HepG2 (cell line): Measurements from ENCODE around the gene NHERF2. TPM values are rescaled to one million over a fixed set of nuclear protein-coding genes. Genes with fewer than 3 reads are reported as not detected.

Source experiments
- ATAC-seq: fragments of 200-7000 bp; cut with Tn5 transposase; 3 replicates; pipeline ENCODE4 v1.9.1; 2020; ENCODE audit warnings: mild to moderate bottlenecking, moderate library complexity
- BruUV-seq: library from RNA; stranded (reverse); fragments of 400-500 nt; replicated peaks from 2 replicates; lab custom pipeline; 2021; lab: Mats Ljungman, UMichigan
- CTCF ChIA-PET: fragments of 300-600 bp; formaldehyde crosslinking; extraction: SDS; loops from one replicate; lab custom pipeline; 2021; ENCODE audit warnings: low total read pairs, inconsistent platforms, low intra/inter-chr PET ratio; lab: Yijun Ruan, JAX
- POLR2A ChIA-PET: fragments of 350-600 bp; sonication (Branson Sonifier 250); formaldehyde crosslinking; loops from one replicate; lab custom pipeline; 2020; ENCODE audit warnings: antibody characterized with exemption, inconsistent platforms; lab: Yijun Ruan, JAX
- DNase-seq: peaks from one replicate; pipeline ENCODE4 v3.0.0-alpha.2; 2015; ENCODE audit warnings: low spot score
- FAIRE-seq: peaks from 3 replicates; lab custom pipeline; 2011; peaks lifted over from hg19 to GRCh38; lab: Jason Lieb, UNC
- H2AFZ ChIP-seq: one replicate; pipeline ENCODE4 v1.6.1; 2011; ENCODE audit warnings: low read length, inconsistent platforms
- H3K27ac ChIP-seq: fragments of 300-600 bp; 3 replicates; pipeline ENCODE4 v1.8.0; 2011; ENCODE audit warnings: mixed run types, mild to moderate bottlenecking, mixed read lengths, low read length, inconsistent platforms; ENCODE audit not compliant: insufficient read depth; ENCODE audit errors: extremely low read length
- H3K27me3 ChIP-seq, 2 experiments: fragments of 200-600 bp in 1 of 2; 2 replicates in 1 of 2; 3 replicates in 1 of 2; pipeline versions ENCODE4 v1.6.0 to v1.8.0; 2011; ENCODE audit warnings: low read length in 2 of 2, mild to moderate bottlenecking in 2 of 2, moderate library complexity in 2 of 2, inconsistent platforms in 1 of 2; ENCODE audit not compliant: insufficient read depth in 2 of 2, control insufficient read depth in 1 of 2
- H3K36me3 ChIP-seq, 2 experiments: fragments of 200-600 bp in 1 of 2; replicated peaks in 1 of 2; 2 replicates in 1 of 2; 3 replicates in 1 of 2; pipeline versions ENCODE4 v1.5.1 to v1.8.0; 2011; ENCODE audit warnings: low read length in 2 of 2, inconsistent platforms in 1 of 2; ENCODE audit not compliant: insufficient read depth in 2 of 2, control insufficient read depth in 1 of 2
- H3K4me1 ChIP-seq: 2 replicates; pipeline ENCODE4 v1.5.1; 2012; ENCODE audit warnings: low read length, inconsistent platforms; ENCODE audit not compliant: insufficient read depth
- H3K4me2 ChIP-seq: 2 replicates; pipeline ENCODE4 v1.6.0; 2011; ENCODE audit warnings: low read depth, low read length, inconsistent platforms
- H3K4me3 ChIP-seq, 3 experiments: fragments of 200-600 bp in 1 of 3; sonication (generic), shearing (Covaris generic) in 1 of 3; replicated peaks in 1 of 3; 2 replicates each; pipeline ENCODE4 v1.5.1; 2011 to 2016; ENCODE audit warnings: low read length in 3 of 3, inconsistent platforms in 2 of 3, low read depth in 2 of 3, mild to moderate bottlenecking in 2 of 3, control low read depth in 1 of 3, mixed read lengths in 1 of 3; ENCODE audit not compliant: insufficient read depth in 1 of 3
- H3K79me2 ChIP-seq: one replicate; pipeline ENCODE4 v1.6.1; 2011; ENCODE audit warnings: low read length, inconsistent platforms; ENCODE audit not compliant: insufficient read depth
- H3K9ac ChIP-seq: 2 replicates; pipeline ENCODE4 v1.6.0; 2011; ENCODE audit warnings: mild to moderate bottlenecking, low read depth, low read length, inconsistent platforms; ENCODE audit not compliant: insufficient read depth
- H3K9me3 ChIP-seq: 2 replicates; pipeline ENCODE4 v1.5.1; 2012; ENCODE audit warnings: mild to moderate bottlenecking, low read length
- H4K20me1 ChIP-seq: 2 replicates; pipeline ENCODE4 v1.6.0; 2011; ENCODE audit warnings: inconsistent platforms, mild to moderate bottlenecking, low read length, moderate library complexity; ENCODE audit not compliant: insufficient read depth
- CTCF ChIP-seq: sonication (generic); formaldehyde crosslinking; IDR thresholded peaks from 2 replicates; pipeline ENCODE4 v1.5.0; 2020; ENCODE audit warnings: mild to moderate bottlenecking, missing genetic modification reagents, moderate library complexity
- DBP ChIP-seq: sonication (generic); formaldehyde crosslinking; IDR thresholded peaks from 2 replicates; pipeline ENCODE4 v1.4.0; 2020; ENCODE audit warnings: missing genetic modification reagents; ENCODE audit errors: not compliant biosample characterization
- DMTF1 ChIP-seq: sonication (generic); formaldehyde crosslinking; IDR thresholded peaks from 2 replicates; pipeline ENCODE4 v1.4.0; 2020; ENCODE audit warnings: mild to moderate bottlenecking, missing genetic modification reagents
- FOXO1 ChIP-seq: sonication (generic); formaldehyde crosslinking; IDR thresholded peaks from 2 replicates; pipeline ENCODE4 v1.4.0; 2020; ENCODE audit warnings: missing genetic modification reagents
- KAT8 ChIP-seq: IDR thresholded peaks from 2 replicates; pipeline ENCODE4 v1.6.1; 2016; ENCODE audit warnings: missing genetic modification reagents, missing compliant biosample characterization
- MAFF ChIP-seq: IDR thresholded peaks from 2 replicates; pipeline ENCODE4 v1.6.1; 2011; ENCODE audit warnings: low read depth, low read length, improper control_type of control experiment
- MED8 ChIP-seq: sonication (generic); formaldehyde crosslinking; IDR thresholded peaks from 2 replicates; pipeline ENCODE4 v1.8.1; 2023; ENCODE audit warnings: mild to moderate bottlenecking, missing genetic modification reagents; ENCODE audit not compliant: insufficient replicate concordance
- MLX ChIP-seq: IDR thresholded peaks from 2 replicates; pipeline ENCODE4 v1.6.1; 2016
- PCBP1 ChIP-seq: fragments of 200-400 bp; formaldehyde crosslinking; IDR thresholded peaks from 2 replicates; pipeline ENCODE4 v1.6.1; 2017; ENCODE audit warnings: mild to moderate bottlenecking, low read depth, low read length, borderline replicate concordance
- PITX1 ChIP-seq: sonication (generic); formaldehyde crosslinking; IDR thresholded peaks from 2 replicates; pipeline ENCODE4 v1.5.1; 2020; ENCODE audit warnings: mild to moderate bottlenecking, missing genetic modification reagents
- SNAPC5 ChIP-seq: sonication (generic); formaldehyde crosslinking; IDR thresholded peaks from 2 replicates; pipeline ENCODE4 v1.8.1; 2023; ENCODE audit warnings: mild to moderate bottlenecking, missing genetic modification reagents, borderline replicate concordance
- ZBTB38 ChIP-seq: sonication (generic); formaldehyde crosslinking; IDR thresholded peaks from 2 replicates; pipeline ENCODE4 v1.5.1; 2020; ENCODE audit warnings: mild to moderate bottlenecking, missing genetic modification reagents
- ZNF282 ChIP-seq: fragments of 450-650 bp; IDR thresholded peaks from 2 replicates; pipeline ENCODE4 v1.6.1; 2018; ENCODE audit not compliant: partially characterized antibody
- ZNF350 ChIP-seq: sonication (generic); formaldehyde crosslinking; IDR thresholded peaks from 2 replicates; pipeline ENCODE4 v1.4.0; 2020; ENCODE audit warnings: mild to moderate bottlenecking, low read depth, missing genetic modification reagents, borderline replicate concordance
- ZNF614 ChIP-seq: IDR thresholded peaks from 2 replicates; pipeline ENCODE4 v1.6.1; 2018; ENCODE audit warnings: missing biosample characterization, missing genetic modification reagents, inconsistent platforms, borderline replicate concordance
- ZNF710 ChIP-seq: sonication (generic); formaldehyde crosslinking; IDR thresholded peaks from 2 replicates; pipeline ENCODE4 v1.5.0; 2020; ENCODE audit warnings: mild to moderate bottlenecking, missing genetic modification reagents, borderline replicate concordance
- WGBS: methylation state at CpG from one replicate; pipeline ENCODE4 v1.1.6; 2017; ENCODE audit warnings: low lambda C conversion rate; 5-methylcytosine and 5-hydroxymethylcytosine counted together
- in situ Hi-C: cut with HindIII; loops from 2 replicates; pipeline ENCODE4 v1.10.0; 2017; ENCODE audit warnings: low pct_unique_long_range_greater_than_20kb; ENCODE audit not compliant: extremely low pct_ligation_motif_present
- intact Hi-C: fragments of 100-400 bp; cut with micrococcal nuclease; formaldehyde crosslinking; loops from one replicate; pipeline ENCODE4 v1.10.0; 2022; ENCODE audit not compliant: unreplicated experiment
- polyA plus RNA-seq, 8 experiments: library from polyadenylated mRNA; depleted of rRNA in 3 of 8; stranded (reverse) in 7 of 8; unstranded in 1 of 8; fragments of >200 nt; fragmentation: Illumina TruSeq in 4 of 8; extraction: Trizol in 4 of 8; gene quantifications; 2 replicates each; pipeline versions ENCODE4 v1.2.1 to v1.2.3, GENCODE V29; 2011 to 2016; ENCODE audit warnings: low read depth in 4 of 8, missing spikeins in 1 of 8, mixed read lengths in 1 of 8; ENCODE audit not compliant: insufficient read depth in 1 of 8
- total RNA-seq, 5 experiments: library from RNA; depleted of rRNA; stranded (reverse); fragments of >200 nt; fragmentation: Illumina TruSeq; extraction: Trizol; gene quantifications; 2 replicates each; pipeline ENCODE4 v1.2.3, GENCODE V29; 2016; ENCODE audit warnings: low read depth in 1 of 5

NHERF2 gene
- total and polyA plus RNA-seq, 2 of the 13 experiments (the other 11 are each of a cell fraction or from before 2014, with no cell fraction given) = 23.7 to 39.3 TPM

GRCh38 chr16:2008009-2008526 lies 18.6 kb upstream of the NHERF2 start:
- ChIA-PET CTCF (interaction anchor here (1.4 kb wide), 1 partner anchor 133 kb away, joined by 4 read pairs; no protein-coding TSS in a partner anchor), POLR2A (interaction anchor here (1.0 to 2.1 kb wide), 15 partner anchors 8 to 242 kb away, joined by 3 to 16 read pairs (median 5); partner anchors contain the start of genes GFER, NHERF2, RPS2 and TRAF7)
- TSS peak; percentile 80 for BruUV-seq
- FAIRE-seq (no peak), ATAC-seq (no peak), DNase-seq (no peak)
- Histone ChIP-seq H4K20me1 (peaks cover 18% of the 10 kb centered on the region; the same call in 1 of the 2 replicates), H3K4me2 (peak overlapping the region; percentile 83), H3K4me1 (peaks cover 67% of the 10 kb centered on the region), H2AFZ (no peak overlapping the region), H3K27me3 (no peaks in the 10 kb centered on the region), H3K9me3 (no peaks in the 10 kb centered on the region), H3K4me3 (peak overlapping the region; percentile 76 to 81 (median 79)), H3K79me2 (peaks cover 52% of the 10 kb centered on the region), H3K27ac (no peak overlapping the region), H3K36me3 (peaks cover 3 to 4% of the 10 kb centered on the region in 2 experiments; a peak in 2 of 5 replicates), H3K9ac (peak overlapping the region; percentile 93)
- WGBS = 51% methylated on average over 12 of the region's 15 CpGs
- intact Hi-C loops (no loop called here), in situ Hi-C loops (no loop called here)
- TF ChIP-seq CTCF (CRISPR knock-in tag) (no peak), SNAPC5 (CRISPR knock-in tag) (no peak), ZBTB38 (CRISPR knock-in tag) (0 out of 2 replicates have a peak, but pooled peaks have one; percentile 17), MLX (no peak), ZNF710 (no peak), MAFF (no peak), KAT8 (no peak), MED8 (CRISPR knock-in tag) (no peak), DBP (CRISPR knock-in tag) (no peak), DMTF1 (CRISPR knock-in tag) (no peak), ZNF614 (no peak), PITX1 (CRISPR knock-in tag) (0 out of 2 replicates have a peak, but pooled peaks have one; percentile 4), ZNF282 (no peak), ZNF350 (CRISPR knock-in tag) (0 out of 2 replicates have a peak, but pooled peaks have one; percentile 19), PCBP1 (no peak), FOXO1 (CRISPR knock-in tag) (no peak)
